SK-N-SH (cell line): ENCODE data around the gene POLR2C. TPM values are rescaled to one million over a fixed set of nuclear protein-coding genes. Genes with fewer than 3 reads are reported as not detected.

ENCODE experiments used
- CTCF ChIA-PET: fragments of 300-600, 350-600 bp; formaldehyde crosslinking; extraction: SDS; loops from one replicate; lab custom pipeline; 2021; lab: Yijun Ruan, JAX
- POLR2A ChIA-PET: fragments of 350-600 bp; sonication (Branson Sonifier 250); formaldehyde crosslinking; extraction: SDS; loops from one replicate; lab custom pipeline; 2020; ENCODE audit warnings: antibody characterized with exemption, inconsistent platforms; lab: Yijun Ruan, JAX
- DNase-seq: peaks from one replicate; pipeline ENCODE4 v3.0.0; 2012
- H2AFZ ChIP-seq: fragments of 200-600 bp; sonication (generic); 2 replicates; pipeline ENCODE4 v1.8.1; 2016; ENCODE audit warnings: antibody characterized with exemption, mild to moderate bottlenecking, low read depth
- H3F3A ChIP-seq: fragments of 200-600 bp; sonication (generic); replicated peaks from 2 replicates; pipeline ENCODE3; 2016; ENCODE audit warnings: antibody characterized with exemption, mild to moderate bottlenecking; ENCODE audit not compliant: insufficient read depth
- H3K27ac ChIP-seq, 2 experiments: fragments of 200-500 bp in 1 of 2; fragments of 200-600 bp in 1 of 2; sonication (Bioruptor generic) in 1 of 2; sonication (generic), shearing (Covaris generic) in 1 of 2; 2 replicates each; pipeline versions ENCODE4 v1.5.1 to v1.6.1; 2014 to 2016; ENCODE audit warnings: low read depth in 2 of 2, inconsistent platforms in 1 of 2, low read length in 1 of 2, mild to moderate bottlenecking in 1 of 2, mixed read lengths in 1 of 2
- H3K27me3 ChIP-seq: fragments of 200-600 bp; sonication (generic), shearing (Covaris generic); 2 replicates; pipeline ENCODE4 v1.6.1; 2016; ENCODE audit warnings: mixed run types; ENCODE audit not compliant: insufficient read depth
- H3K36me3 ChIP-seq, 2 experiments: fragments of 200-500 bp in 1 of 2; fragments of 200-600 bp in 1 of 2; sonication (Bioruptor generic) in 1 of 2; sonication (generic) in 1 of 2; replicated peaks in 1 of 2; 2 replicates each; pipeline versions ENCODE3 to v1.5.1; 2014 to 2016; ENCODE audit warnings: low read length in 1 of 2, mild to moderate bottlenecking in 1 of 2; ENCODE audit not compliant: insufficient read depth in 2 of 2, control insufficient read depth in 1 of 2
- H3K4me1 ChIP-seq, 2 experiments: fragments of 200-500 bp in 1 of 2; fragments of 200-600 bp in 1 of 2; sonication (Bioruptor generic) in 1 of 2; sonication (generic), shearing (Covaris generic) in 1 of 2; 2 replicates each; pipeline versions ENCODE4 v1.5.1 to v1.6.1; 2014 to 2016; ENCODE audit warnings: low read depth in 1 of 2, low read length in 1 of 2, mixed run types in 1 of 2; ENCODE audit not compliant: insufficient read depth in 2 of 2, control insufficient read depth in 1 of 2
- H3K4me2 ChIP-seq: fragments of 200-600 bp; sonication (generic), shearing (Covaris generic); 2 replicates; pipeline ENCODE4 v1.6.1; 2017; ENCODE audit warnings: mixed run types
- H3K4me3 ChIP-seq, 2 experiments: fragments of 200-500 bp in 1 of 2; fragments of 200-600 bp in 1 of 2; sonication (Bioruptor generic) in 1 of 2; sonication (generic), shearing (Covaris generic) in 1 of 2; 2 replicates each; pipeline versions ENCODE4 v1.5.1 to v1.8.1; 2014 to 2016; ENCODE audit warnings: low read depth in 2 of 2, inconsistent platforms in 1 of 2, low read length in 1 of 2, mild to moderate bottlenecking in 1 of 2, mixed read lengths in 1 of 2, moderate library complexity in 1 of 2
- H3K79me2 ChIP-seq: fragments of 200-600 bp; sonication (generic); 2 replicates; pipeline ENCODE4 v1.8.1; 2017; ENCODE audit warnings: mild to moderate bottlenecking; ENCODE audit not compliant: insufficient read depth
- H3K9ac ChIP-seq: fragments of 200-600 bp; sonication (generic); 2 replicates; pipeline ENCODE4 v1.6.1; 2017; ENCODE audit warnings: mixed run types
- H3K9me2 ChIP-seq: fragments of 200-600 bp; sonication (generic); 2 replicates; pipeline ENCODE4 v1.6.1; 2017; ENCODE audit warnings: mixed run types
- H3K9me3 ChIP-seq: fragments of 200-600 bp; sonication (generic); 2 replicates; pipeline ENCODE4 v1.6.1; 2017; ENCODE audit warnings: mixed run types, mild to moderate bottlenecking, moderate library complexity
- H4K20me1 ChIP-seq: fragments of 200-600 bp; sonication (generic); 2 replicates; pipeline ENCODE4 v1.6.1; 2017; ENCODE audit warnings: mild to moderate bottlenecking, mixed run types; ENCODE audit not compliant: insufficient read depth
- CTCF ChIP-seq: fragments of 200-600 bp; sonication (generic); IDR thresholded peaks from 2 replicates; pipeline ENCODE4 v1.6.1; 2017; ENCODE audit warnings: antibody characterized with exemption, mild to moderate bottlenecking, moderate library complexity
- ELF1 ChIP-seq: IDR thresholded peaks from 2 replicates; pipeline ENCODE4 v1.4.0; 2012
- FOSL2 ChIP-seq: IDR thresholded peaks from 2 replicates; pipeline ENCODE4 v1.4.0; 2012; ENCODE audit warnings: low read depth, mild to moderate bottlenecking, moderate library complexity, borderline replicate concordance
- GABPA ChIP-seq: IDR thresholded peaks from 2 replicates; pipeline ENCODE4 v1.4.0; 2012; ENCODE audit warnings: low read depth, mild to moderate bottlenecking
- GATA2 ChIP-seq: sonication (generic); formaldehyde crosslinking; IDR thresholded peaks from 2 replicates; pipeline ENCODE4 v1.5.0; 2020; ENCODE audit warnings: mild to moderate bottlenecking, missing genetic modification reagents
- IRF3 ChIP-seq: fragments of 150-350 bp; IDR thresholded peaks from 2 replicates; pipeline ENCODE4 v1.6.1; 2016; ENCODE audit warnings: mild to moderate bottlenecking, low read depth, low read length
- MEF2A ChIP-seq: IDR thresholded peaks from 2 replicates; pipeline ENCODE4 v1.4.0; 2012; ENCODE audit warnings: low read depth, borderline replicate concordance
- NFIC ChIP-seq: IDR thresholded peaks from 2 replicates; pipeline ENCODE4 v1.4.0; 2012; ENCODE audit warnings: borderline replicate concordance
- NRF1 ChIP-seq: IDR thresholded peaks from 2 replicates; pipeline ENCODE4 v1.6.1; 2012; ENCODE audit warnings: low read depth, mild to moderate bottlenecking, low read length
- RCOR1 ChIP-seq: fragments of 150-350 bp; IDR thresholded peaks from 2 replicates; pipeline ENCODE4 v1.6.1; 2017; ENCODE audit warnings: antibody characterized with exemption, low read length
- SIN3A ChIP-seq: IDR thresholded peaks from 2 replicates; pipeline ENCODE4 v1.6.1; 2012; ENCODE audit warnings: low read depth, mild to moderate bottlenecking, low read length, moderate library complexity, borderline replicate concordance
- USF2 ChIP-seq: fragments of 150-350 bp; IDR thresholded peaks from 2 replicates; pipeline ENCODE4 v1.6.1; 2017; ENCODE audit warnings: antibody characterized with exemption, low read length, low read depth, borderline replicate concordance
- YY1 ChIP-seq: IDR thresholded peaks from 2 replicates; pipeline ENCODE4 v1.4.0; 2012; ENCODE audit warnings: low read depth, mild to moderate bottlenecking
- WGBS: methylation state at CpG from one replicate; pipeline ENCODE4 v1.1.6; 2017; ENCODE audit warnings: low lambda C conversion rate; 5-methylcytosine and 5-hydroxymethylcytosine counted together
- polyA plus RNA-seq, 3 experiments: library from polyadenylated mRNA; depleted of rRNA; stranded (reverse); fragments of >200 nt; gene quantifications; 2 replicates each; pipeline ENCODE4 v1.2.3, GENCODE V29; 2012

Gene POLR2C
- polyA plus RNA-seq, 1 of the 3 experiments (the other 2 are of a cell fraction): 160 TPM

- H3K36me3 ChIP-seq: peaks cover 4 to 31% of the 10 kb centered on the region in 2 experiments
- H3K9me2 ChIP-seq: no peaks in the 10 kb centered on the region
- H4K20me1 ChIP-seq: 0 out of 2 replicates have a peak, but pooled peaks cover 6% of the 10 kb centered on the region
- no peak overlapping the region for H3K9ac ChIP-seq
- 89% methylated on average over 1 of the region's 6 CpGs for WGBS
- H2AFZ ChIP-seq: no peak overlapping the region
- H3K4me3 ChIP-seq: no peak overlapping the region
- H3K4me1 ChIP-seq: peaks cover 14 to 94% of the 10 kb centered on the region in 2 experiments
- peaks cover 7% of the 10 kb centered on the region; the same call in 1 of the 2 replicates for H3K79me2 ChIP-seq
- peaks cover 9% of the 10 kb centered on the region for H3F3A ChIP-seq
- POLR2A ChIA-PET: interaction anchor here (0.6 to 1.0 kb wide), 5 partner anchors 11 to 1231 kb away, joined by 3 to 4 read pairs (median 3); partner anchors contain the start of genes CIAPIN1 and COQ9
- CTCF ChIA-PET: interaction anchor here (0.6 to 21.0 kb wide), 6 partner anchors 9 to 59 kb away, joined by 3 to 354 read pairs (median 5); partner anchors contain the start of genes DOK4 and POLR2C
- H3K27me3 ChIP-seq: no peaks in the 10 kb centered on the region
- H3K27ac ChIP-seq: peak overlapping the region in 1 of 2 experiments; percentile 90; a peak in 2 of 4 replicates
- no peaks in the 10 kb centered on the region for H3K9me3 ChIP-seq
- TF ChIP-seq NRF1 (no peak), SIN3A (no peak), GATA2 (no peak), CTCF (no peak), MEF2A (no peak), RCOR1 (no peak), ELF1 (no peak), NFIC (no peak), GABPA (no peak), FOSL2 (no peak), USF2 (no peak), IRF3 (no peak), YY1 (no peak)
- H3K4me2 ChIP-seq: no peak overlapping the region
- DNase-seq: peak; percentile 43
Observed at GRCh38 chr16:57476546-57477410, 14.3 kb downstream of the POLR2C start.
